ENCODE results near the gene ATPAF1.

The ATPAF1 gene

GRCh38 chr1:46613661-46614603 is 54.2 kb downstream of the ATPAF1 start:
- TF ChIP-seq EZH2phosphoT487 (IDR thresholded peaks at IDR 0.05; ENCODE audit: low read depth) (no peak), CTCF (IDR thresholded peaks at IDR 0.05; ENCODE audit: low read depth, low read length) (no peak)
- Histone ChIP-seq H3K9me3 (ENCODE audit: insufficient read depth, low read length) (no peaks in the 10 kb centered on the region), H3K4me2 (ENCODE audit: low read length) (no peak overlapping the region), H4K20me1 (ENCODE audit: insufficient read depth, low read length) (no peaks in the 10 kb centered on the region), H3K9ac (ENCODE audit: low read length) (no peak overlapping the region), H3K4me1 (ENCODE audit: low read length) (peaks cover 9% of the 10 kb centered on the region; the same call in 1 of the 2 replicates), H3K36me3 (replicated peaks; ENCODE audit: low read depth, low read length) (no peaks in the 10 kb centered on the region), H3K4me3 (ENCODE audit: low read length) (no peak overlapping the region), H3K27me3 (ENCODE audit: low read depth, low read length) (no peaks in the 10 kb centered on the region), H2AFZ (ENCODE audit: low read depth, low read length) (no peak overlapping the region), H3K79me2 (ENCODE audit: low read length) (no peaks in the 10 kb centered on the region), H3K27ac (ENCODE audit: low read length) (no peak overlapping the region)

- Histone ChIP-seq H3K27me3 (ENCODE audit: low read depth, low read length) (no peaks in the 10 kb centered on the region), H3K27ac (ENCODE audit: low read length) (no peak overlapping the region), H3K36me3 (replicated peaks; ENCODE audit: low read depth, low read length) (no peaks in the 10 kb centered on the region), H3K4me2 (ENCODE audit: low read length) (no peak overlapping the region), H3K9me3 (ENCODE audit: insufficient read depth, low read length) (no peaks in the 10 kb centered on the region), H3K4me1 (ENCODE audit: low read length) (peaks cover 9% of the 10 kb centered on the region; the same call in 1 of the 2 replicates), H3K4me3 (ENCODE audit: low read length) (no peak overlapping the region), H3K79me2 (ENCODE audit: low read length) (no peaks in the 10 kb centered on the region), H3K9ac (ENCODE audit: low read length) (no peak overlapping the region), H2AFZ (ENCODE audit: low read depth, low read length) (no peak overlapping the region), H4K20me1 (ENCODE audit: insufficient read depth, low read length) (no peaks in the 10 kb centered on the region)
- no peak for TF ChIP-seq EZH2phosphoT487 (IDR thresholded peaks at IDR 0.05; ENCODE audit: low read depth)
- no peak for TF ChIP-seq CTCF (IDR thresholded peaks at IDR 0.05; ENCODE audit: low read depth, low read length)
These were observed 55.1 kb downstream of the ATPAF1 start for GRCh38 chr1:46612937-46613660.

GRCh38 chr1:46611691-46612221 is 56.4 kb downstream of the ATPAF1 start:
- H4K20me1 ChIP-seq (ENCODE audit: insufficient read depth, low read length) = no peaks in the 10 kb centered on the region
- H3K4me3 ChIP-seq (ENCODE audit: low read length) = no peak overlapping the region
- no peak overlapping the region for H3K27ac ChIP-seq (ENCODE audit: low read length)
- no peak overlapping the region for H3K9ac ChIP-seq (ENCODE audit: low read length)
- H3K4me2 ChIP-seq (ENCODE audit: low read length) = no peak overlapping the region
- H3K9me3 ChIP-seq (ENCODE audit: insufficient read depth, low read length) = no peaks in the 10 kb centered on the region
- H3K27me3 ChIP-seq (ENCODE audit: low read depth, low read length) = no peaks in the 10 kb centered on the region
- no peaks in the 10 kb centered on the region for H3K36me3 ChIP-seq (replicated peaks; ENCODE audit: low read depth, low read length)
- TF ChIP-seq EZH2phosphoT487 (IDR thresholded peaks at IDR 0.05; ENCODE audit: low read depth) (no peak), CTCF (IDR thresholded peaks at IDR 0.05; ENCODE audit: low read depth, low read length) (no peak)
- H2AFZ ChIP-seq (ENCODE audit: low read depth, low read length) = no peak overlapping the region
- no peaks in the 10 kb centered on the region for H3K79me2 ChIP-seq (ENCODE audit: low read length)
- peaks cover 6% of the 10 kb centered on the region; the same call in 1 of the 2 replicates for H3K4me1 ChIP-seq (ENCODE audit: low read length)
